ENCODE data around the gene BEAN1.

Gene BEAN1

DNA sequence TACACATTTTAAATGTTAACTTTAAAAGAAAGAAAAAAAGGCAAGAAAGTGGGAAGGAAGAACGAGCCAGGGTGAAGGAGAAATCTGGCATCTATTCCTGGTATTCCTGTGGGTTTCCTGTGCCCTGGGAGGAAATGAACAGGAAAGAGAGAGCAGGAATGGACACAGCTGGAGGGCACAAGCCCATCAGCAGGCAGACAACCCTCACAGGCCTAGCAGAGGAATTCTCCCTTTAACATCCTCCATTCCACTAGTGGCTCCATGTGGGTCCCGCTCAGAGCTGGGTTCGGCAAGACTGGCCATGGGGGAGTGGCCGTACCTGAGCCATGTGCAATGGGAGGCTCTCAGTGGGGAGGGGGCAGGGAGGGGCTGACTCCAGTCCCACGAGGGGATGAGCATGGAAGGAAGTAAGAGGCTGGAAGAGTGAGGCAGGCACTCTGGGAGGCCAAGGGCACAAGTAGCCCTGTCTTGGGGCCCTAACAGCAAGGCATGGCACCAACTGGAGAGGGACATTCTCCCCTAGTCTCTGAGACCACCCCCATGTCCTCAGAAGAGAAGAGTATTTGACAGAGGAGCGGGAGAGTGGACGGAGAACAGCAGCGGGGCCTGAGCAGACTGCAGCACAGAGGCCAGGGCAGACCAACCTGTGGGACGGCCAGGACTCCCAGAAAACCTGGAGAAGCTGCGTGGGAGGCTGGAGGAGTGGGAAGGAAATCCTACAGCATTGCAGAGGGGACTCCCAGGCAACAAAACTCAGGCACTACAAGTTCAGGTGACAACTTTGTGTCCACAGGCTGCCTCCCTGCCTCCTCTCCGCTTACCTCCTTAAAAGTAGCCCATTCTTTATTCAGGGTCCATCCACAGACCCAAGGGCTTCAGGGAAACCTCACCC lies 92.6 kb downstream of the BEAN1 start:
- no peaks in the 10 kb centered on the region for H3K36me3 ChIP-seq (ENCODE audit: control insufficient read depth, insufficient read depth, low read length)
- H3K4me1 ChIP-seq: peaks cover 28% of the 10 kb centered on the region
- H3K4me3 ChIP-seq (ENCODE audit: low read depth, low read length): no peak overlapping the region

DNA sequence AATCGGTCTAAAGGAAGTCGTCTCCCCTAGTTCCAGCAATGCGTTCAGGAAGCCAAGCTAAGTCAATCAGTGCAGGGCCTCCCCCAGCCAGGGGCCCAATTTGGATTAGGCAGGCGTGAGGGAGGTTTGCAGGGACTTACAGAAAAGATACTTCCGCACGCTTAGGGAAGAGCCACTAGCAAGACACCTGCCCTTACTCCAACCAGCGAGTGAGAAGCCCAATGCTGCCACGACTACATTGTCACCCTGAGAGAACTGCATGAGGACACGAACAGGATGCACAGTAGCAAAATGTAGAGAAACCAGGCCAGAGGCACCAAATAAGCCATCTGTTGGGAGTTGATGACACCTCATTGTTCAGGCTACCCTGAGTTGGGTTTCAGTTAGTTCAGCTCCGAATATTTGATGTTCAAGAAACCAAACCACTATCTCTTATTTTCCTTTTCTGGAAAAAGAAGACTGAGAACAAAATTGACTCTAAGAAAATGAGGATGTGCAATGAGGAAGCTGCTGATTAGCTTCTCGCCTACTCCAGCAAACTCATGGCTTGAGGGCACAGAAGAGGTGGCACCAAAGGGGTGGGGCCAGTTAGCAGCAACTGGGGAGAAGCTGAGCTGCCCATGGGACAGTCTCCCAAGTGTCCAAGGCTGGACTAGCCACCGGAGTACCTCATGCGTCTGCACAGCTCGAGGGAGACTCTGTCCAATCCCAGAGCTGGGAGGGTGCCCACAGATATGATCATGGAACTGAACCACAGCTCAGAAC lies 93.5 kb downstream of the BEAN1 start:
- Histone ChIP-seq H3K9me3 (ENCODE audit: control insufficient read depth, low read length) (no peaks in the 10 kb centered on the region), H3K36me3 (ENCODE audit: control insufficient read depth, insufficient read depth, low read length) (no peaks in the 10 kb centered on the region), H3K79me2 (no peaks in the 10 kb centered on the region), H3K4me3 (ENCODE audit: low read depth, low read length) (no peak overlapping the region), H3K4me1 (peaks cover 26% of the 10 kb centered on the region), H3K9ac (no peak overlapping the region), H2AFZ (no peak overlapping the region), H3K27ac (peak overlapping the region; percentile 12), H3K27me3 (ENCODE audit: control insufficient read depth, insufficient read depth, low read length) (no peaks in the 10 kb centered on the region), H3K4me2 (ENCODE audit: low read length) (no peak overlapping the region)
- TF ChIP-seq, protein P1, sequence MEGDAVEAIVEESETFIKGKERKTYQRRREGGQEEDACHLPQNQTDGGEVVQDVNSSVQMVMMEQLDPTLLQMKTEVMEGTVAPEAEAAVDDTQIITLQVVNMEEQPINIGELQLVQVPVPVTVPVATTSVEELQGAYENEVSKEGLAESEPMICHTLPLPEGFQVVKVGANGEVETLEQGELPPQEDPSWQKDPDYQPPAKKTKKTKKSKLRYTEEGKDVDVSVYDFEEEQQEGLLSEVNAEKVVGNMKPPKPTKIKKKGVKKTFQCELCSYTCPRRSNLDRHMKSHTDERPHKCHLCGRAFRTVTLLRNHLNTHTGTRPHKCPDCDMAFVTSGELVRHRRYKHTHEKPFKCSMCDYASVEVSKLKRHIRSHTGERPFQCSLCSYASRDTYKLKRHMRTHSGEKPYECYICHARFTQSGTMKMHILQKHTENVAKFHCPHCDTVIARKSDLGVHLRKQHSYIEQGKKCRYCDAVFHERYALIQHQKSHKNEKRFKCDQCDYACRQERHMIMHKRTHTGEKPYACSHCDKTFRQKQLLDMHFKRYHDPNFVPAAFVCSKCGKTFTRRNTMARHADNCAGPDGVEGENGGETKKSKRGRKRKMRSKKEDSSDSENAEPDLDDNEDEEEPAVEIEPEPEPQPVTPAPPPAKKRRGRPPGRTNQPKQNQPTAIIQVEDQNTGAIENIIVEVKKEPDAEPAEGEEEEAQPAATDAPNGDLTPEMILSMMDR (IDR thresholded peaks at IDR 0.05): no peak

More for the DNA sequence above, 92.6 kb downstream of the BEAN1 start:
- Histone ChIP-seq H2AFZ (no peak overlapping the region), H3K4me2 (ENCODE audit: low read length) (no peak overlapping the region), H3K9ac (no peak overlapping the region), H3K27ac (peak overlapping the region; percentile 11), H3K27me3 (ENCODE audit: control insufficient read depth, insufficient read depth, low read length) (no peaks in the 10 kb centered on the region), H3K79me2 (no peaks in the 10 kb centered on the region), H3K9me3 (ENCODE audit: control insufficient read depth, low read length) (no peaks in the 10 kb centered on the region)
- TF ChIP-seq, protein P1 (IDR thresholded peaks at IDR 0.05): no peak

DNA sequence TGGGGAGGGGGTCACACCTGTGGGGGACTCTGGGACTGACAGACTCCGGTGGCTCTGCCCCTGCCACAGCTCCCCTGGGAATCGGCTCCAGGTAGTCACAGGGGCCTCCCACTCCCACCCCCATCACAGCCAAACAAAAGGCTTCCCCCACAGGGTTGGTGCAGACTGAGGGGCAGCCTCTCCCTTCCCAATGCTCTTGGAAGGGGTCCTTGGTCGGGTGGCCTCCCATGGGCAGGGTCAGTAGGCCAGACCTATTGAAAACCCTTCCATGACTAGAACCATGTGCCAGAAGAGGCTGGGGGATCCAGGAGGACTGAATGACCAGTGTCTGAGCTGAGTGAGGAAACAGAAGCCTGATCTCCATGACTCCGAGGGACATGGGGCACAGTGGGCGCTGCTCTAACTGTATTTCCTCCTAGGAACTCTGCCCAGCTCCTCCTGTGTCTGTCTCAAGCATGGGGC lies 94.2 kb downstream of the BEAN1 start:
- no peak overlapping the region for H3K27ac ChIP-seq
- H3K9ac ChIP-seq: no peak overlapping the region
- no peaks in the 10 kb centered on the region for H3K27me3 ChIP-seq (ENCODE audit: control insufficient read depth, insufficient read depth, low read length)
- H3K4me2 ChIP-seq (ENCODE audit: low read length): no peak overlapping the region
- H3K36me3 ChIP-seq (ENCODE audit: control insufficient read depth, insufficient read depth, low read length): no peaks in the 10 kb centered on the region
- H3K4me3 ChIP-seq (ENCODE audit: low read depth, low read length): no peak overlapping the region
- H3K4me1 ChIP-seq: peaks cover 22% of the 10 kb centered on the region
- H3K9me3 ChIP-seq (ENCODE audit: control insufficient read depth, low read length): no peaks in the 10 kb centered on the region
- no peak overlapping the region for H2AFZ ChIP-seq
- TF ChIP-seq, protein P1 (IDR thresholded peaks at IDR 0.05): no peak
- H3K79me2 ChIP-seq: no peaks in the 10 kb centered on the region

DNA sequence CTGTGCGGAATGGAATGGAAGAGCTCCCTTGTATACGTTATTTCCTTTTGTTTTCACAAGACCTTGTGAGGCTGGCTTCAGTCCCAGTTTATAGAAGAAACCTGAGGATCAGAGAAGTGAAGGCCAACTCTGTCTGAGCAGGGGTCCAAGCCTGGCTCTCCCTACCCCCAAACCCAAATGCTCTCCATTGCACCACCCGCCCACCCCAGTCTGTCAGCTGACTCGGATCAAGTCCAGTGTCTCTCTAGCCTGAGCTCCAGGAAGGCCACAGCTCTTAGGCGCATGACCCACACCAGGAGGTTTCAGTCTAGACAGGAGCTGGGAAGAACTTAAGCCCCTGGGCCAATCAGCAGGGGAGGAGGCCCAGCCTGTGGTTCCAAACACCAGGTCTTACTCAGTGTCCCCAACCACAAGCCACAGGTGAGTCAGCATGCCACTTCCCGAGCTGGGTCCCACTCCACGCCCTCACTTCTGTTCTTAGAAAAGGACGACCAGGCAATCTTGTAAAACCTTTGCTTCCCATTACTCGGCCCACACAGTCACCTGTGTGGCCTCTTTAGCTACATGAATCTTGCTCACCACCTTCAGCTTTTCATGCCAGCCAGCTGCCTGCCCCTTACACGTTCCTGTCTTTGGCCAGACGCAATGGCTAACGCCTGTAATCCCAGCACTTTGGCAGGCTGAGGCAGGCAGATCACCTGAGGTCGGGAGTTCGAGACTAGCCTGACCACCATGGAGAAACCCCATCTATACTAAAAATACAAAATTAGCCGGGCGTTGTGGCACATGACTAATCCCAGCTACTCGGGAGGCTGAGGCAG lies 95.1 kb downstream of the BEAN1 start:
- Histone ChIP-seq H3K27me3 (ENCODE audit: control insufficient read depth, insufficient read depth, low read length) (no peaks in the 10 kb centered on the region), H3K36me3 (ENCODE audit: control insufficient read depth, insufficient read depth, low read length) (no peaks in the 10 kb centered on the region), H3K79me2 (no peaks in the 10 kb centered on the region), H3K4me2 (ENCODE audit: low read length) (no peak overlapping the region), H2AFZ (no peak overlapping the region), H3K27ac (no peak overlapping the region), H3K9me3 (ENCODE audit: control insufficient read depth, low read length) (no peaks in the 10 kb centered on the region), H3K4me3 (ENCODE audit: low read depth, low read length) (no peak overlapping the region), H3K4me1 (peaks cover 21% of the 10 kb centered on the region), H3K9ac (no peak overlapping the region)
- TF ChIP-seq, protein P1 (IDR thresholded peaks at IDR 0.05): no peak
